ENCODE data around the gene TIE1.

The TIE1 gene

DNA sequence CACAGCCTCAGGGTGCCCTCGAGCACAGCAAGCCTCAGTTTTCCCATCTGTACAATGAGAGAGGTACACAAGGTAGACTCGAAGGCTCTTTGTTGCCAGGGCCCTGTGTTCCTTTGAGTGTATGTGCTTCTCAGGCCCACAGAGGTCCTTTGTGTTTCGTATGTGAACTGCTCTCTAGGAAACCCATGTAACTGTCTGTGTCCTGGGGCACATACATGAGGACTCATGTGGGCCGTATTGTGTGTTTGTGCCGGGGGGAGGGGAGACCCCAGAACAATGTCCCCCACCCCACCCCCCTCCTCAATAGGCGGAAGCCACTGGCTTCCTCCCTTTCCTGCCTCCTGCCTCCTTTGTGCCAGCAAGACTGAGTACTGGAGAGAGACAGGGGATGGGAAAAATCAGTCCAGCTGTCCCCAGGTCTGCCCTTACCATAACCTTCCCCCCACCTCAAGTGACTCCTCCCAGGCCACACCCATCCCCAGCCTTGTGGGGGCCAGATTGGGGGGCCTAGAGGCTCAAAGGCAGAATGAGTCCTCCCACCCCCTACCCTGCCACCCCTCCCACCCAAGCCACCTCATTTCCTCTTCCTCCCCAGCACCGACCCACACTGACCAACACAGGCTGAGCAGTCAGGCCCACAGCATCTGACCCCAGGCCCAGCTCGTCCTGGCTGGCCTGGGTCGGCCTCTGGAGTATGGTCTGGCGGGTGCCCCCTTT lies at the start of gene TIE1:
Gene TIE1, plus strand, starts transcription at position 605 of the 717 bp plus-strand sequence. Its CDS starts 90 bp downstream, at position 695.
- no peak within 1 kb of the TSS for H3K9ac ChIP-seq (ENCODE audit: low read depth in 1 of 2, low read length in 2 of 2)
- H3K4me1 ChIP-seq (ENCODE audit: control insufficient read depth in 1 of 2, insufficient read depth in 2 of 2, low read length in 2 of 2): peaks cover 21 to 28% of the 10 kb centered on the region in 2 donors
- H3K36me3 ChIP-seq (ENCODE audit: control insufficient read depth in 1 of 2, insufficient read depth in 2 of 2, low read length in 2 of 2): no peaks in the 10 kb centered on the region
- H3K27ac ChIP-seq (ENCODE audit: low read depth, low read length): peak within 1 kb of the TSS; percentile 8
- no peaks in the 10 kb centered on the region for H3K9me3 ChIP-seq (ENCODE audit: control insufficient read depth in 1 of 2, low read length in 2 of 2)
- no peak within 1 kb of the TSS for H3K4me3 ChIP-seq (ENCODE audit: low read depth in 1 of 2, low read length in 2 of 2)
- no peaks in the 10 kb centered on the region for H3K27me3 ChIP-seq (ENCODE audit: control insufficient read depth in 1 of 2, insufficient read depth in 2 of 2, low read length in 2 of 2)

DNA sequence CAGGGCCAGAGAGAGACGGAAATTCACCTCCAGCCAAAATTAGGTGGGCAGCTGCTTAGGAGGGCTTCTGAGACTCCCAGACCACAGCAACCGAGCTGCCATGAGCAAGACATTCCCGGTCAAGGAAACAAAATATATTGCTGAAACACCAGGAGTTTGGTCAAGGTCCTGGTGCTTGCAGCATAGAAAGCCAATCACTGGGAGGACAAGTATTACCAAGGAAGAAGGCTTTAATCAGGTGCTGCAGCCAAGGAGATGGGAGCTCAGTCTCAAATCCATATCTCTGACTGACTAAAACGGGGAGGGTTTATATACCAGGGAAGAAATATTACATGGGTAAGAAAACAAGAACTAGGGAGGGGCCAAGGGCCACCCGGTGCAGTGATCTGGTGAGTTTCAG lies 49.8 kb upstream of the TIE1 start:
- H3K9me3 ChIP-seq (ENCODE audit: control insufficient read depth in 1 of 2, low read length in 2 of 2): no peaks in the 10 kb centered on the region
- H3K4me1 ChIP-seq (ENCODE audit: control insufficient read depth in 1 of 2, insufficient read depth in 2 of 2, low read length in 2 of 2): peaks cover 3 to 13% of the 10 kb centered on the region in 2 donors
- H3K27me3 ChIP-seq (ENCODE audit: control insufficient read depth in 1 of 2, insufficient read depth in 2 of 2, low read length in 2 of 2): no peaks in the 10 kb centered on the region
- no peak overlapping the region for H3K9ac ChIP-seq (ENCODE audit: low read depth in 1 of 2, low read length in 2 of 2)
- H3K4me3 ChIP-seq (ENCODE audit: low read depth in 1 of 2, low read length in 2 of 2): no peak overlapping the region
- no peak overlapping the region for H3K27ac ChIP-seq (ENCODE audit: low read depth, low read length)
- H3K36me3 ChIP-seq (ENCODE audit: control insufficient read depth in 1 of 2, insufficient read depth in 2 of 2, low read length in 2 of 2): no peaks in the 10 kb centered on the region

DNA sequence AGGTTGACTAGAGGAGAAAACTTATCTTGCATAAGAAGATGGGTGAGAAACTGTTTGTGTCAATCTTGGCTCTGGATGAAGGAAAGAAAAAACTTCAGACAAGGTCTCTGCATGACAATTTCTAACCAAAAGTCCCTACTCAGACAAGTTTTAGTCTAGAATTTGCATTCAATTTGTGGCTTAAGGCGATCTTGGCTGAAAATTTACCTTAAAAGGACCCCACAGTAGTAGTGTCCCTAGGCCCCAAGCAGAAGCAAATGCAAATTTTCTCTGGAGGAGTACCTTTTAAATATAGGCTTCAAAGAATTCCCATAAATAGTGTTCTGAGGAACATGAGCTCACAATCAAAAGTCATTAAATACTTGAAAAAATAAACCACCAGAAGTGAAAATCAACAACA lies 48.6 kb upstream of the TIE1 start:
- Histone ChIP-seq H3K36me3 (ENCODE audit: control insufficient read depth in 1 of 2, insufficient read depth in 2 of 2, low read length in 2 of 2) (no peaks in the 10 kb centered on the region), H3K27me3 (ENCODE audit: control insufficient read depth in 1 of 2, insufficient read depth in 2 of 2, low read length in 2 of 2) (no peaks in the 10 kb centered on the region), H3K9me3 (ENCODE audit: control insufficient read depth in 1 of 2, low read length in 2 of 2) (no peaks in the 10 kb centered on the region), H3K4me1 (ENCODE audit: control insufficient read depth in 1 of 2, insufficient read depth in 2 of 2, low read length in 2 of 2) (peaks cover 15 to 18% of the 10 kb centered on the region in 2 donors), H3K9ac (ENCODE audit: low read depth in 1 of 2, low read length in 2 of 2) (no peak overlapping the region), H3K4me3 (ENCODE audit: low read depth in 1 of 2, low read length in 2 of 2) (no peak overlapping the region), H3K27ac (ENCODE audit: low read depth, low read length) (no peak overlapping the region)

DNA sequence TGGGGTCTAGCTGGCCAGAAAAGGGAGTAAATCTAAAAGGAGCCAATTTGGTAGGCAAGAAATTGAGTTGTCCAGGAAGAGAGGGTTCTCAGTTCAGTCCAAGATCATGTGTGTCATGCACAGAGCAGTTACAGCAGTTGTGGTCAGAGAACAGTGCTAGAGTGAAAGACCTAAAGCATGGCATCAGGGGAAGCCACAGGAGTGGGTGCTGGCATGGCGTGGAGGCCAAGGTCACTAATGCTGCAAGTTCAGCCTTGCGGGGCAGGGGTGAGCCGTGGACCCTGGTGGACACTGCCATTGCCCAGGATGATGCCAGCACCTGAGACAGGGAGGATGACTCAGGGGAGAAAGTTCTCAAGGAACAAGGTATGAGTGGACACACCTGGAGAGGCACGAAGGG lies 47.6 kb upstream of the TIE1 start:
- Histone ChIP-seq H3K4me3 (ENCODE audit: low read depth in 1 of 2, low read length in 2 of 2) (no peak overlapping the region), H3K4me1 (ENCODE audit: control insufficient read depth in 1 of 2, insufficient read depth in 2 of 2, low read length in 2 of 2) (peaks cover 16 to 24% of the 10 kb centered on the region in 2 donors), H3K27me3 (ENCODE audit: control insufficient read depth in 1 of 2, insufficient read depth in 2 of 2, low read length in 2 of 2) (no peaks in the 10 kb centered on the region), H3K9ac (ENCODE audit: low read depth in 1 of 2, low read length in 2 of 2) (no peak overlapping the region), H3K27ac (ENCODE audit: low read depth, low read length) (no peak overlapping the region), H3K9me3 (ENCODE audit: control insufficient read depth in 1 of 2, low read length in 2 of 2) (no peaks in the 10 kb centered on the region), H3K36me3 (ENCODE audit: control insufficient read depth in 1 of 2, insufficient read depth in 2 of 2, low read length in 2 of 2) (no peaks in the 10 kb centered on the region)

- H3K9me3 ChIP-seq (ENCODE audit: control insufficient read depth in 1 of 2, low read length in 2 of 2): no peaks in the 10 kb centered on the region
- H3K9ac ChIP-seq (ENCODE audit: low read depth in 1 of 2, low read length in 2 of 2): no peak overlapping the region
- H3K27ac ChIP-seq (ENCODE audit: low read depth, low read length): no peak overlapping the region
- H3K36me3 ChIP-seq (ENCODE audit: control insufficient read depth in 1 of 2, insufficient read depth in 2 of 2, low read length in 2 of 2): no peaks in the 10 kb centered on the region
- no peaks in the 10 kb centered on the region for H3K27me3 ChIP-seq (ENCODE audit: control insufficient read depth in 1 of 2, insufficient read depth in 2 of 2, low read length in 2 of 2)
- H3K4me1 ChIP-seq (ENCODE audit: control insufficient read depth in 1 of 2, insufficient read depth in 2 of 2, low read length in 2 of 2): peaks cover 16 to 24% of the 10 kb centered on the region in 2 donors
- no peak overlapping the region for H3K4me3 ChIP-seq (ENCODE audit: low read depth in 1 of 2, low read length in 2 of 2)
These were observed 46.9 kb upstream of the TIE1 start for GRCh38 chr1:43253876-43254275.

- H3K36me3 ChIP-seq (ENCODE audit: control insufficient read depth in 1 of 2, insufficient read depth in 2 of 2, low read length in 2 of 2): no peaks in the 10 kb centered on the region
- no peaks in the 10 kb centered on the region for H3K9me3 ChIP-seq (ENCODE audit: control insufficient read depth in 1 of 2, low read length in 2 of 2)
- peak overlapping the region in 1 of 2 donors; percentile 12 for H3K9ac ChIP-seq (ENCODE audit: low read depth in 1 of 2, low read length in 2 of 2)
- H3K27me3 ChIP-seq (ENCODE audit: control insufficient read depth in 1 of 2, insufficient read depth in 2 of 2, low read length in 2 of 2): no peaks in the 10 kb centered on the region
- peaks cover 16 to 24% of the 10 kb centered on the region in 2 donors for H3K4me1 ChIP-seq (ENCODE audit: control insufficient read depth in 1 of 2, insufficient read depth in 2 of 2, low read length in 2 of 2)
- no peak overlapping the region for H3K4me3 ChIP-seq (ENCODE audit: low read depth in 1 of 2, low read length in 2 of 2)
- H3K27ac ChIP-seq (ENCODE audit: low read depth, low read length): peak overlapping the region; percentile 59
These were observed 45.2 kb upstream of the TIE1 start for GRCh38 chr1:43255438-43256210.

DNA sequence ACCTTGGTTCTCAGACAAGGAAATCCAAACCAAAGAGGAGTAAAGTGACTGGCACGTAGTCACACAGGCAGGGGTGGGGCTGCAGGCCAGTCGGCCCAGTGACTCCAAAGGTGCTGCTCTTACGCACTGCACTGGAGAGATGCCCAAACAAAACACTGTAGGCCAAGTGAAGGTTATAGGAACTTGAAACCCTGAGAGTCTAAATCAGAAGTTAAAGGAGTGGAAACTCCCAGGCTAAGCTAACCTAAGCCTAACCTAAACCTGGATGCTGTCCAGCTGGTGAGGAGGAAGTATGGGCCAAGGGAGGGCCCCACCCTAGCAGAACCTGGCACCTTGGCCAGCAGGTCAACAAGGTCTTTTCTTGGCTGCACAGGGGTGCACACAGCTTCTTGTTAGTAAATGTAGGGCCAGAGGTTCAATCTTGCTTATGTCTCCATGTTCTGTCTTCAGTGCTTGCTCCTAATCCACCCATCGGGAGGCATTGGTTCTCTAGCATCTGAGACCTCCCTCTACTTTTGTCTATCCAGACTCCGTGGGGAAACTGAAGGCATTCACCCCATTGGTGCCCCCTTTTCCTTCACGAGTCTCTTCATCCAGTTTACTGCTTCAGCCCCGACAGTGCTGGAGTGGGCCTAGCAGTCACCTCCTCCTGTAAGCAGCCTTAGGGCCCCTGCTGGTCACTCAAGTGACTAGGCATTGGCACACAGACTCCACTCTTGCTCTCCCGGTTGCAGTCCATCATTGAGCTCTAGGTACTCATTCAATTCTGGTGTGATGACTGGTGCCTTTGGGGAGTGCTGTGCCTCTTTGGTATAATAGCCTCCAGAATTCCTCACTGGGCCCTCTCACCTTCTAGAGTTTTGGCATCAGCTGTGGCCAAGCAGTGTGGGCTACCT lies 43.9 kb upstream of the TIE1 start:
- Histone ChIP-seq H3K36me3 (ENCODE audit: control insufficient read depth in 1 of 2, insufficient read depth in 2 of 2, low read length in 2 of 2) (no peaks in the 10 kb centered on the region), H3K27ac (ENCODE audit: low read depth, low read length) (peak overlapping the region; percentile 59), H3K27me3 (ENCODE audit: control insufficient read depth in 1 of 2, insufficient read depth in 2 of 2, low read length in 2 of 2) (no peaks in the 10 kb centered on the region), H3K4me3 (ENCODE audit: low read depth in 1 of 2, low read length in 2 of 2) (no peak overlapping the region), H3K9ac (ENCODE audit: low read depth in 1 of 2, low read length in 2 of 2) (peak overlapping the region; percentile 30 to 35), H3K4me1 (ENCODE audit: control insufficient read depth in 1 of 2, insufficient read depth in 2 of 2, low read length in 2 of 2) (peaks cover 16 to 24% of the 10 kb centered on the region in 2 donors), H3K9me3 (ENCODE audit: control insufficient read depth in 1 of 2, low read length in 2 of 2) (no peaks in the 10 kb centered on the region)

GRCh38 chr1:43258370-43258769 lies 42.4 kb upstream of the TIE1 start:
- Histone ChIP-seq H3K4me3 (ENCODE audit: low read depth in 1 of 2, low read length in 2 of 2) (no peak overlapping the region), H3K9ac (ENCODE audit: low read depth in 1 of 2, low read length in 2 of 2) (no peak overlapping the region), H3K9me3 (ENCODE audit: control insufficient read depth in 1 of 2, low read length in 2 of 2) (no peaks in the 10 kb centered on the region), H3K27ac (ENCODE audit: low read depth, low read length) (no peak overlapping the region), H3K4me1 (ENCODE audit: control insufficient read depth in 1 of 2, insufficient read depth in 2 of 2, low read length in 2 of 2) (peaks cover 16 to 24% of the 10 kb centered on the region in 2 donors), H3K27me3 (ENCODE audit: control insufficient read depth in 1 of 2, insufficient read depth in 2 of 2, low read length in 2 of 2) (no peaks in the 10 kb centered on the region), H3K36me3 (ENCODE audit: control insufficient read depth in 1 of 2, insufficient read depth in 2 of 2, low read length in 2 of 2) (no peaks in the 10 kb centered on the region)

- H3K27ac ChIP-seq (ENCODE audit: low read depth, low read length): no peak overlapping the region
These were observed 35.4 kb upstream of the TIE1 start for GRCh38 chr1:43265431-43265830.

More at GRCh38 chr1:43265431-43265830, 35.4 kb upstream of the TIE1 start:
- Histone ChIP-seq H3K36me3 (ENCODE audit: control insufficient read depth in 1 of 2, insufficient read depth in 2 of 2, low read length in 2 of 2) (no peaks in the 10 kb centered on the region), H3K4me1 (ENCODE audit: control insufficient read depth in 1 of 2, insufficient read depth in 2 of 2, low read length in 2 of 2) (peaks cover 15 to 32% of the 10 kb centered on the region in 2 donors), H3K27me3 (ENCODE audit: control insufficient read depth in 1 of 2, insufficient read depth in 2 of 2, low read length in 2 of 2) (no peaks in the 10 kb centered on the region), H3K9me3 (ENCODE audit: control insufficient read depth in 1 of 2, low read length in 2 of 2) (no peaks in the 10 kb centered on the region), H3K4me3 (ENCODE audit: low read depth in 1 of 2, low read length in 2 of 2) (no peak overlapping the region), H3K9ac (ENCODE audit: low read depth in 1 of 2, low read length in 2 of 2) (no peak overlapping the region)

Measured in duodenal mucosa (tissue), 2 donors.